Activated CD4-positive, alpha-beta T cell treated with anti-CD3 and anti-CD28 coated beads for 48 hours (primary cell): Measurements from ENCODE around the gene NR2E3.
"Not testable (repeated sequence)": the region's sequence is repeated elsewhere in the genome, so short reads cannot be mapped to it uniquely, and the experiment has no call there.

Experiments
- DNase-seq: peaks from one replicate; pipeline ENCODE4 v3.0.0-alpha.2; 2020

The NR2E3 gene

GRCh38 chr15:71820127-71820526, 9.8 kb downstream of the NR2E3 start:
- DNase-seq, result no peak

- no peak for DNase-seq
Observed at GRCh38 chr15:71821547-71822129, 11.3 kb downstream of the NR2E3 start.

- DNase-seq, result no peak
Observed at GRCh38 chr15:71822890-71823630, 12.7 kb downstream of the NR2E3 start.

GRCh38 chr15:71823801-71824200, 13.4 kb downstream of the NR2E3 start:
- no peak for DNase-seq

- DNase-seq, result no peak
Observed at GRCh38 chr15:71825021-71825730, 14.8 kb downstream of the NR2E3 start.

GRCh38 chr15:71826196-71826595, 15.8 kb downstream of the NR2E3 start:
- DNase-seq, result no peak

GRCh38 chr15:71830981-71831380, 20.6 kb downstream of the NR2E3 start:
- DNase-seq, result no peak

- DNase-seq, result no peak
Observed at GRCh38 chr15:71841563-71841962, 31.2 kb downstream of the NR2E3 start.

GRCh38 chr15:71844916-71845315, 34.6 kb downstream of the NR2E3 start:
- no peak for DNase-seq

- DNase-seq, result no peak
Observed at GRCh38 chr15:71853543-71853942, 43.2 kb downstream of the NR2E3 start.

- DNase-seq, result not testable (repeated sequence)
Observed at GRCh38 chr15:71858232-71858631, 47.9 kb downstream of the NR2E3 start.
